GM19452 (cell line): ENCODE data around the gene GPX1.
"Not testable (repeated sequence)": the region's sequence is repeated elsewhere in the genome, so short reads cannot be mapped to it uniquely, and the experiment has no call there.

Source experiments
- ATAC-seq: cut with Tn5 transposase; IDR thresholded peaks from one replicate; pipeline ENCODE4 v1.9.1; 2021; ENCODE audit not compliant: unreplicated experiment

GPX1 gene

GRCh38 chr3:49358217-49358883 is at the start of gene GPX1:
Gene GPX1, minus strand, starts transcription at chr3:49358353. Its CDS starts 75 bp downstream, at chr3:49358278.
- peak; percentile 85 for ATAC-seq

- no peak for ATAC-seq
These were observed 48.7 kb upstream of the GPX1 start for GRCh38 chr3:49406571-49407565.

GRCh38 chr3:49405570-49405969 is 47.4 kb upstream of the GPX1 start:
- ATAC-seq = not testable (repeated sequence)

- ATAC-seq = no peak
These were observed 45.7 kb upstream of the GPX1 start for GRCh38 chr3:49403891-49404290.

- no peak for ATAC-seq
These were observed 43.6 kb upstream of the GPX1 start for GRCh38 chr3:49401766-49402165.

GRCh38 chr3:49399461-49399860 is 41.3 kb upstream of the GPX1 start:
- ATAC-seq = no peak

GRCh38 chr3:49397470-49397869 is 39.3 kb upstream of the GPX1 start:
- no peak for ATAC-seq

GRCh38 chr3:49391310-49391709 is 33.2 kb upstream of the GPX1 start:
- ATAC-seq = not testable (repeated sequence)

GRCh38 chr3:49389297-49389696 is 31.1 kb upstream of the GPX1 start:
- ATAC-seq = no peak

- ATAC-seq = no peak
These were observed 30.2 kb upstream of the GPX1 start for GRCh38 chr3:49388289-49388820.

GRCh38 chr3:49387721-49388120 is 29.6 kb upstream of the GPX1 start:
- no peak for ATAC-seq

GRCh38 chr3:49386056-49386756 is 28.1 kb upstream of the GPX1 start:
- ATAC-seq = no peak

GRCh38 chr3:49385617-49386016 is 27.5 kb upstream of the GPX1 start:
- no peak for ATAC-seq

GRCh38 chr3:49383387-49383786 is 25.2 kb upstream of the GPX1 start:
- no peak for ATAC-seq

- no peak for ATAC-seq
These were observed 20.2 kb upstream of the GPX1 start for GRCh38 chr3:49378249-49378895.

GRCh38 chr3:49377483-49377882 is 19.3 kb upstream of the GPX1 start:
- no peak for ATAC-seq

- no peak for ATAC-seq
These were observed 13.8 kb upstream of the GPX1 start for GRCh38 chr3:49371946-49372345.

- ATAC-seq = no peak
These were observed 12.6 kb upstream of the GPX1 start for GRCh38 chr3:49370585-49371290.

GRCh38 chr3:49362561-49362960 is 4.4 kb upstream of the GPX1 start:
- ATAC-seq = no peak

- ATAC-seq = no peak
These were observed 1.5 kb upstream of the GPX1 start for GRCh38 chr3:49359623-49360022.
